HEK293 (cell line): Measurements from ENCODE around the gene PRRC2B.

Experiments used
- CTCF ChIA-PET: fragments of 350-600 bp; formaldehyde crosslinking; extraction: SDS; loops from one replicate; lab custom pipeline; 2021; ENCODE audit warnings: antibody characterized with exemption; lab: Yijun Ruan, JAX
- POLR2A ChIA-PET: fragments of 300-600 bp; formaldehyde crosslinking; extraction: SDS; loops from one replicate; lab custom pipeline; 2020; ENCODE audit warnings: antibody characterized with exemption, inconsistent platforms; lab: Yijun Ruan, JAX
- H3K27ac ChIP-seq: fragments of 200-500 bp; sonication (Bioruptor generic); 2 replicates; pipeline ENCODE4 v1.5.1; 2014; ENCODE audit warnings: low read depth, low read length, control low read depth, inconsistent platforms; ENCODE audit errors: extremely low read depth
- H3K36me3 ChIP-seq, 2 experiments: fragments of 200-500 bp in 1 of 2; sonication (Bioruptor generic) in 1 of 2; 1 replicate in 1 of 2; 2 replicates in 1 of 2; pipeline ENCODE4 v1.5.1; 2014 to 2017; ENCODE audit warnings: inconsistent platforms in 2 of 2, low read length in 2 of 2; ENCODE audit not compliant: control insufficient read depth in 2 of 2, insufficient read depth in 1 of 2
- H3K4me1 ChIP-seq: fragments of 200-500 bp; sonication (Bioruptor generic); 2 replicates; pipeline ENCODE4 v1.5.1; 2014; ENCODE audit warnings: mild to moderate bottlenecking, low read length, inconsistent platforms; ENCODE audit not compliant: control insufficient read depth, insufficient read depth
- H3K4me3 ChIP-seq: 2 replicates; pipeline ENCODE4 v1.5.1; 2011; ENCODE audit warnings: low read depth, mild to moderate bottlenecking, control low read depth, low read length, moderate library complexity
- H3K9me3 ChIP-seq: fragments of 200-500 bp; sonication (Bioruptor generic); 2 replicates; pipeline ENCODE4 v1.5.1; 2014; ENCODE audit warnings: low read depth, low read length, inconsistent platforms; ENCODE audit not compliant: control insufficient read depth, insufficient read depth
- GFI1B ChIP-seq: fragments of 450-650 bp; formaldehyde crosslinking; IDR thresholded peaks from 2 replicates; pipeline ENCODE4 v1.5.1; 2016; ENCODE audit warnings: missing biosample characterization, missing genetic modification characterization
- GLIS1 ChIP-seq: fragments of 450-650 bp; formaldehyde crosslinking; IDR thresholded peaks from 2 replicates; pipeline ENCODE4 v1.5.1; 2016; ENCODE audit warnings: missing biosample characterization, missing genetic modification characterization
- GLIS2 ChIP-seq: fragments of 450-650 bp; formaldehyde crosslinking; IDR thresholded peaks from 2 replicates; pipeline ENCODE4 v1.5.1; 2016; ENCODE audit warnings: missing biosample characterization, missing genetic modification characterization
- KLF16 ChIP-seq: fragments of 450-650 bp; formaldehyde crosslinking; IDR thresholded peaks from 2 replicates; pipeline ENCODE4 v1.5.1; 2017; ENCODE audit warnings: missing biosample characterization, missing genetic modification characterization
- RBAK ChIP-seq: fragments of 450-650 bp; formaldehyde crosslinking; IDR thresholded peaks from 2 replicates; pipeline ENCODE4 v1.5.1; 2016; ENCODE audit warnings: missing biosample characterization, missing genetic modification characterization
- YY1 ChIP-seq: fragments of 450-650 bp; formaldehyde crosslinking; IDR thresholded peaks from 2 replicates; pipeline ENCODE4 v1.5.1; 2018; ENCODE audit warnings: missing biosample characterization, missing genetic modification characterization
- ZIC2 ChIP-seq: fragments of 450-650 bp; formaldehyde crosslinking; IDR thresholded peaks from 2 replicates; pipeline ENCODE4 v1.5.1; 2016; ENCODE audit warnings: missing biosample characterization, missing genetic modification characterization
- ZNF157 ChIP-seq: fragments of 450-650 bp; formaldehyde crosslinking; IDR thresholded peaks from 2 replicates; pipeline ENCODE4 v1.5.1; 2016; ENCODE audit warnings: missing biosample characterization, missing genetic modification characterization
- ZNF335 ChIP-seq: fragments of 450-650 bp; formaldehyde crosslinking; conservative IDR thresholded peaks from 2 replicates; pipeline ENCODE4 v1.5.1; 2016; ENCODE audit warnings: missing biosample characterization, missing genetic modification characterization
- ZNF548 ChIP-seq: fragments of 450-650 bp; formaldehyde crosslinking; IDR thresholded peaks from 2 replicates; pipeline ENCODE4 v1.5.1; 2016; ENCODE audit warnings: missing biosample characterization, missing genetic modification characterization
- TF ChIP-seq, protein P1 (sequence below): fragments of 450-650 bp; formaldehyde crosslinking; IDR thresholded peaks from 2 replicates; pipeline ENCODE4 v1.5.1; 2016; ENCODE audit warnings: missing biosample characterization, missing genetic modification characterization
- TF ChIP-seq, protein P2 (sequence below): fragments of 450-650 bp; formaldehyde crosslinking; IDR thresholded peaks from 2 replicates; pipeline ENCODE4 v1.5.1; 2016; ENCODE audit warnings: missing biosample characterization, missing genetic modification characterization
- TF ChIP-seq, protein P3 (sequence below): fragments of 450-650 bp; formaldehyde crosslinking; IDR thresholded peaks from 2 replicates; pipeline ENCODE4 v1.5.1; 2016; ENCODE audit warnings: missing biosample characterization, missing genetic modification characterization
- TF ChIP-seq, protein P4 (sequence below): fragments of 450-650 bp; formaldehyde crosslinking; IDR thresholded peaks from 2 replicates; pipeline ENCODE4 v1.5.1; 2016; ENCODE audit warnings: missing biosample characterization, missing genetic modification characterization

Gene PRRC2B

DNA sequence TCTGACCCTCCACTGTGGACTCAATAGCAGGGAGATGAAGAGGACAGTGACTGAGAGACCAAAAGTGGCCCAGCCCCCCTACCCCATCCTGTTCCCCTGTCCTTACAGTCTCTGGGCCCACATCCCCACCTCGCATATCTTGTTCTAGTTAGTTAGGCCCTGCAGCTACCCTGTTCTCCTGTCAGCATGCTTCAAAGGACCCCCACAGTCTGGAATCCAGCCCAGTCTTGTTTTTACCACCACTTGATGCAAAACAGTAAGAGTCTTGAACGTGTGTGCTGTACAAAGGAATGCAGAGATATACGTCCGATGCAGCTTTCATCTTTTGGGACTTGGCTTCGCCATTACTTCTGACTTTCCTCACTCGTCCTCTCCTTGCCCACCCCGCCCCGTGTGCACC, 96.6 kb downstream of the PRRC2B start:
- POLR2A ChIA-PET, result interaction anchor here (1.1 kb wide), 1 partner anchor 117 kb away, joined by 3 read pairs; no protein-coding TSS in a partner anchor
- Histone ChIP-seq H3K9me3 (no peaks in the 10 kb centered on the region), H3K36me3 (peaks cover 43 to 100% of the 10 kb centered on the region in 2 experiments), H3K4me1 (no peaks in the 10 kb centered on the region), H3K27ac (no peak overlapping the region), H3K4me3 (no peak overlapping the region)
- CTCF ChIA-PET, result interaction anchor here (0.5 to 2.1 kb wide), 7 partner anchors 9 to 138 kb away, joined by 3 to 7 read pairs (median 3); no protein-coding TSS in a partner anchor
- no peak for TF ChIP-seq ZNF548 (tag by site-specific recombination)
- peak; percentile 63 for TF ChIP-seq GLIS1
- TF ChIP-seq, protein P1, sequence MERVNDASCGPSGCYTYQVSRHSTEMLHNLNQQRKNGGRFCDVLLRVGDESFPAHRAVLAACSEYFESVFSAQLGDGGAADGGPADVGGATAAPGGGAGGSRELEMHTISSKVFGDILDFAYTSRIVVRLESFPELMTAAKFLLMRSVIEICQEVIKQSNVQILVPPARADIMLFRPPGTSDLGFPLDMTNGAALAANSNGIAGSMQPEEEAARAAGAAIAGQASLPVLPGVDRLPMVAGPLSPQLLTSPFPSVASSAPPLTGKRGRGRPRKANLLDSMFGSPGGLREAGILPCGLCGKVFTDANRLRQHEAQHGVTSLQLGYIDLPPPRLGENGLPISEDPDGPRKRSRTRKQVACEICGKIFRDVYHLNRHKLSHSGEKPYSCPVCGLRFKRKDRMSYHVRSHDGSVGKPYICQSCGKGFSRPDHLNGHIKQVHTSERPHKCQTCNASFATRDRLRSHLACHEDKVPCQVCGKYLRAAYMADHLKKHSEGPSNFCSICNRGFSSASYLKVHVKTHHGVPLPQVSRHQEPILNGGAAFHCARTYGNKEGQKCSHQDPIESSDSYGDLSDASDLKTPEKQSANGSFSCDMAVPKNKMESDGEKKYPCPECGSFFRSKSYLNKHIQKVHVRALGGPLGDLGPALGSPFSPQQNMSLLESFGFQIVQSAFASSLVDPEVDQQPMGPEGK (tag by site-specific recombination), result no peak
- peak; percentile 61 for TF ChIP-seq ZIC2 (tag by site-specific recombination)

DNA sequence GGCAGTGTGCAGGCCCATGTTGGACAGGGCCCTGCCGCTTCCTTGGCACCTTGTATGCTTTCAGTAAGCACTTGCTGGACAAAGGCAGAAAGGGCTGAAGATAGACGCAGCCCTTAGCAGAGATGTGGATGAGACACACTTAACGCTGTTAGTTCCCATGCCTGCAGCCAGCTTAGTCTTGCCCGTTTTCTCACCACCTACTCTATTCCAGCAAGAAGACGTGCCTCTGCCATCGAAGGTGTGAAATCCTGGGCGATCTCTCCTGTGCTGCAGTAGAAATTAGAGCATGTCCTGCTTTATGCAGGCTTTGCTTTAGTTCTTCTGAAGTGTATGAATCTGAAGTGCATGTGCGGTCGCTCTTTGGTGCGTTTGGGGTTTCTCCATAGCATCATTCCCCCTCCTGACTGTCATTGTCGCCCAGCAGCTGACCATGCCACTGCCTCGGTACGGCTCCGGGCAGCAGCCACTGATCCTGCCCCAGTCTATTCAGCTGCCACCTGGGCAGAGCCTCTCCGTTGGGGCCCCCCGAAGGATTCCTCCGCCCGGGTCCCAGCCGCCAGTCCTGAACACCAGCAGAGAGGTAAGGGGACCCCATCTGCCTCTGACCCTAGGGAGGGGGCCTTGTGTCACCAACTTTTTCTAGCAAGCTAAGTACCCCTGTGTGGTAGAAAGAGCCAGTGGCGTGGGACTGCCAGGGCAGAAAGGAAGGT, 97.3 kb downstream of the PRRC2B start:
- peaks cover 43 to 100% of the 10 kb centered on the region in 2 experiments for H3K36me3 ChIP-seq
- POLR2A ChIA-PET, result interaction anchor here (1.1 kb wide), 1 partner anchor 118 kb away, joined by 3 read pairs; no protein-coding TSS in a partner anchor
- TF ChIP-seq YY1 (tag by site-specific recombination) (no peak), KLF16 (tag by site-specific recombination) (no peak), GLIS2 (tag by site-specific recombination) (0 out of 2 replicates have a peak, but pooled peaks have one; percentile 17)
- no peaks in the 10 kb centered on the region for H3K9me3 ChIP-seq
- CTCF ChIA-PET, result interaction anchor here (0.6 to 2.1 kb wide), 6 partner anchors 9 to 253 kb away, joined by 3 to 7 read pairs (median 3); no protein-coding TSS in a partner anchor
- H3K27ac ChIP-seq, result no peak overlapping the region
- H3K4me1 ChIP-seq, result no peaks in the 10 kb centered on the region
- H3K4me3 ChIP-seq, result no peak overlapping the region

DNA sequence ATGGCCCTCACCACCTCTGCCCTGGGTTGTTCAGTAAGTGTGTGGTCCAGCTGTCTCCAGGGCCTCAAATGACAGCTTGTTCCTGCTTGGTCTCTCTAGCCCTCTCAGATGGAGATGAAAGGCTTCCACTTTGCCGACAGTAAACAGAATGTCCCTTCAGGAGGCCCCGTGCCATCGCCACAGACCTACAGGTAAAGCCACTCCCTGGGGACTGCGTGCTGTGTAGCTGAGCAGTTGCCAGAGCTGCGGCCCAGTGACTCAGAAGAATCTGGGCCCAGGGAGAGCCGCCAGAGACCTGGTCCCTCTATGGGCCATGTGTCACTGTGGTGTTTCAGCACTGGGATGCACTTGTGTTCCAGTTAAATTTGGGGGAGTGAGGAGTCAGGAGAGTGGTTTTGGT, 98.2 kb downstream of the PRRC2B start:
- Histone ChIP-seq H3K27ac (0 out of 2 replicates have a peak overlapping the region, but pooled peaks have one; percentile 9), H3K4me3 (no peak overlapping the region), H3K36me3 (peaks cover 43 to 100% of the 10 kb centered on the region in 2 experiments), H3K9me3 (no peaks in the 10 kb centered on the region), H3K4me1 (no peaks in the 10 kb centered on the region)
- ChIA-PET POLR2A (no interaction called here), CTCF (interaction anchor here (0.7 to 1.8 kb wide), 4 partner anchors 9 to 85 kb away, joined by 3 to 5 read pairs (median 3); no protein-coding TSS in a partner anchor)
- TF ChIP-seq RBAK, result no peak
- TF ChIP-seq ZNF335 (tag by site-specific recombination), result no peak
- TF ChIP-seq GFI1B (tag by site-specific recombination), result no peak
- no peak for TF ChIP-seq ZNF157
- TF ChIP-seq, protein P2, sequence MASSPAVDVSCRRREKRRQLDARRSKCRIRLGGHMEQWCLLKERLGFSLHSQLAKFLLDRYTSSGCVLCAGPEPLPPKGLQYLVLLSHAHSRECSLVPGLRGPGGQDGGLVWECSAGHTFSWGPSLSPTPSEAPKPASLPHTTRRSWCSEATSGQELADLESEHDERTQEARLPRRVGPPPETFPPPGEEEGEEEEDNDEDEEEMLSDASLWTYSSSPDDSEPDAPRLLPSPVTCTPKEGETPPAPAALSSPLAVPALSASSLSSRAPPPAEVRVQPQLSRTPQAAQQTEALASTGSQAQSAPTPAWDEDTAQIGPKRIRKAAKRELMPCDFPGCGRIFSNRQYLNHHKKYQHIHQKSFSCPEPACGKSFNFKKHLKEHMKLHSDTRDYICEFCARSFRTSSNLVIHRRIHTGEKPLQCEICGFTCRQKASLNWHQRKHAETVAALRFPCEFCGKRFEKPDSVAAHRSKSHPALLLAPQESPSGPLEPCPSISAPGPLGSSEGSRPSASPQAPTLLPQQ (tag by site-specific recombination), result no peak
- TF ChIP-seq, protein P3, sequence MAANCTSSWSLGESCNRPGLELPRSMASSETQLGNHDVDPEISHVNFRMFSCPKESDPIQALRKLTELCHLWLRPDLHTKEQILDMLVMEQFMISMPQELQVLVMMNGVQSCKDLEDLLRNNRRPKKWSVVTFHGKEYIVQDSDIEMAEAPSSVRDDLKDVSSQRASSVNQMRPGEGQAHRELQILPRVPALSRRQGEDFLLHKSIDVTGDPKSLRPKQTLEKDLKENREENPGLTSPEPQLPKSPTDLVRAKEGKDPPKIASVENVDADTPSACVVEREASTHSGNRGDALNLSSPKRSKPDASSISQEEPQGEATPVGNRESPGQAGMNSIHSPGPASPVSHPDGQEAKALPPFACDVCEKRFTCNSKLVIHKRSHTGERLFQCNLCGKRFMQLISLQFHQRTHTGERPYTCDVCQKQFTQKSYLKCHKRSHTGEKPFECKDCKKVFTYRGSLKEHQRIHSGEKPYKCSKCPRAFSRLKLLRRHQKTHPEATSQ (tag by site-specific recombination), result no peak
- TF ChIP-seq, protein P4, sequence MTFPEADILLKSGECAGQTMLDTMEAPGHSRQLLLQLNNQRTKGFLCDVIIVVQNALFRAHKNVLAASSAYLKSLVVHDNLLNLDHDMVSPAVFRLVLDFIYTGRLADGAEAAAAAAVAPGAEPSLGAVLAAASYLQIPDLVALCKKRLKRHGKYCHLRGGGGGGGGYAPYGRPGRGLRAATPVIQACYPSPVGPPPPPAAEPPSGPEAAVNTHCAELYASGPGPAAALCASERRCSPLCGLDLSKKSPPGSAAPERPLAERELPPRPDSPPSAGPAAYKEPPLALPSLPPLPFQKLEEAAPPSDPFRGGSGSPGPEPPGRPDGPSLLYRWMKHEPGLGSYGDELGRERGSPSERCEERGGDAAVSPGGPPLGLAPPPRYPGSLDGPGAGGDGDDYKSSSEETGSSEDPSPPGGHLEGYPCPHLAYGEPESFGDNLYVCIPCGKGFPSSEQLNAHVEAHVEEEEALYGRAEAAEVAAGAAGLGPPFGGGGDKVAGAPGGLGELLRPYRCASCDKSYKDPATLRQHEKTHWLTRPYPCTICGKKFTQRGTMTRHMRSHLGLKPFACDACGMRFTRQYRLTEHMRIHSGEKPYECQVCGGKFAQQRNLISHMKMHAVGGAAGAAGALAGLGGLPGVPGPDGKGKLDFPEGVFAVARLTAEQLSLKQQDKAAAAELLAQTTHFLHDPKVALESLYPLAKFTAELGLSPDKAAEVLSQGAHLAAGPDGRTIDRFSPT, result no peak
